Measurements from ENCODE around the gene EIPR1. TPM values are rescaled to one million over a fixed set of nuclear protein-coding genes. Genes with fewer than 3 reads are reported as not detected.

EIPR1 gene
- total RNA-seq, 1 experiment from 2014 or later = 27.8 TPM

DNA sequence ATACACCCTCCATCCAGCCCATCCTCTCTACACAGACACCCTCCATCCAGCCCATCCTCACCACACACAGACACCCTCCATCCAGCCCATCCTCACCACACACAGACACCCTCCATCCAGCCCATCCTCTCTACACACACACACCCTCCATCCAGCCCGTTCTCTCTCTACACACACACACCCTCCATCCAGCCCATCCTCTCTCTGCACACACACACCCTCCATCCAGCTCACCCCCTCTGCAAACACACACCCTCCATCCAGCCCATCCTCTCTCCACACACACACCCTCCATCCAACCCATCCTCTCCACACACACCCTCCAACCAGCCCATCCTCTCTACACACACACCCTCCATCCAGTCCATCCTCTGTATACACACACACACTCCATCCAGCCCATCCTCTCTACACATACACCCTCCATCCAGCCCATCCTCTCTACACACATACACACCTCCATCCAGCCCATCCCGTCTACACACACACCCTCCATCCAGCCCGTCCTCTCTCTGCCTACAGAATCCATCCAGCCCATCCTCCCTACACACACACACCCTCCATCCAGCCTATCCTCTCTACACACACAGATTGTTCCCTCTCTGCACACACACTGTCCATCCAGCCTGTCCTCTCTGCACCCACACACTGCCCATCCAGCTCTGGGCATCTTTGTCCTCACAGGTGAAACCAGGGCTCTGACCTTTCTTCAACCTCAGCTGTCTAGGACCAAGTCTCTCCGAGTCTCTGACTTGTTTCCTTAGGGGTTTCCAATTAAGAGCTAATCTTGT, 81.2 kb downstream of the EIPR1 start:
- no peaks in the 10 kb centered on the region for H3K79me1 ChIP-seq (ENCODE audit: insufficient read depth, low read depth, low read length, poor library complexity, severe bottlenecking)
- H2BK20ac ChIP-seq (ENCODE audit: low read depth, low read length, poor library complexity, severe bottlenecking) = no peak overlapping the region
- no peak overlapping the region for H3T11ph ChIP-seq (ENCODE audit: low read length)
- H3K79me2 ChIP-seq (ENCODE audit: insufficient read depth, low read length) = 0 out of 2 replicates have a peak, but pooled peaks cover 2% of the 10 kb centered on the region
- H2BK15ac ChIP-seq (ENCODE audit: low read depth, low read length) = no peak overlapping the region
- H4K5ac ChIP-seq (ENCODE audit: insufficient read length, low read depth, low read length) = no peak overlapping the region
- H3K18ac ChIP-seq (ENCODE audit: insufficient read length, low read depth, low read length) = no peak overlapping the region
- Mint-ChIP-seq H3K27ac (no peak overlapping the region), H3K36me3 (ENCODE audit: insufficient read depth in 1 of 3, low read depth in 3 of 3) (peaks cover 0 to 2% (median 1%) of the 10 kb centered on the region in 3 experiments; a peak in 2 of 7 replicates), H3K27me3 (ENCODE audit: low read depth) (no peaks in the 10 kb centered on the region), H3K9me3 (no peaks in the 10 kb centered on the region), H3K4me3 (no peak overlapping the region), H3K4me1 (peaks cover 32 to 39% of the 10 kb centered on the region in 2 experiments)
- no peak overlapping the region for H4K91ac ChIP-seq (ENCODE audit: insufficient read length, low read depth, low read length)
- H4K8ac ChIP-seq (replicated peaks; ENCODE audit: insufficient read length, low read depth, low read length) = no peak overlapping the region
- no peaks in the 10 kb centered on the region for H3K23me2 ChIP-seq (ENCODE audit: insufficient read length, low read depth, low read length, poor library complexity, severe bottlenecking)
- H3K4me2 ChIP-seq (ENCODE audit: insufficient read depth, insufficient read length, low read length) = no peak overlapping the region
- no peak overlapping the region for H2BK12ac ChIP-seq (ENCODE audit: insufficient read length, low read depth, low read length)
- H3K9me3 ChIP-seq (ENCODE audit: control insufficient read depth, low read depth, low read length) = no peaks in the 10 kb centered on the region
- H2BK120ac ChIP-seq (ENCODE audit: low read depth, low read length, poor library complexity, severe bottlenecking) = no peak overlapping the region
- H3K4me1 ChIP-seq (ENCODE audit: insufficient read depth, low read length) = no peaks in the 10 kb centered on the region; the same call in 1 of the 2 replicates
- H3K14ac ChIP-seq (ENCODE audit: insufficient read depth, low read length) = no peak overlapping the region
- no peak overlapping the region for H3K4ac ChIP-seq (ENCODE audit: low read depth, low read length)
- H2AFZ ChIP-seq (ENCODE audit: low read length) = no peak overlapping the region
- no peak for TF ChIP-seq CTCF (conservative IDR thresholded peaks at IDR 0.05)
- H4K20me1 ChIP-seq (ENCODE audit: control insufficient read depth, insufficient read depth, insufficient read length) = no peaks in the 10 kb centered on the region
- no peak overlapping the region for H3K23ac ChIP-seq (ENCODE audit: insufficient read length, low read depth, low read length)
- no peak overlapping the region for H2AK5ac ChIP-seq (ENCODE audit: insufficient read length, low read length)
- H3K56ac ChIP-seq (ENCODE audit: insufficient read length, low read depth, low read length) = no peak overlapping the region
- no peak for DNase-seq
- no peak overlapping the region for H3K9ac ChIP-seq (ENCODE audit: extremely low read depth, insufficient read length, low read length)
- no CpG with 5 or more reads among the region's 4 CpGs for WGBS (ENCODE audit: extremely low coverage, insufficient read length, low lambda C conversion rate)
- no peak overlapping the region for H2BK5ac ChIP-seq (ENCODE audit: insufficient read length, low read length)
- H3K27me3 ChIP-seq (ENCODE audit: insufficient read depth, low read length) = no peaks in the 10 kb centered on the region
- H3K27ac ChIP-seq (ENCODE audit: insufficient read length, low read depth, low read length) = no peak overlapping the region
